B cell (primary cell): ENCODE results near the gene SLC15A4. TPM values are rescaled to one million over a fixed set of nuclear protein-coding genes. Genes with fewer than 3 reads are reported as not detected.
A peak's percentile ranks its signal among the peaks of the same experiment; 100 is the strongest.

Experiments used
- ATAC-seq: fragments of 200-7000 bp; cut with Tn5 transposase; one replicate; pipeline ENCODE4 v1.10.0; 2021; ENCODE audit warnings: low read depth, mild to moderate bottlenecking, moderate number of reproducible peaks, moderate library complexity
- CTCF ChIA-PET: fragments of 350-600 bp; sonication (Branson Sonifier 250); formaldehyde crosslinking; loops from one replicate; lab custom pipeline; 2021; ENCODE audit warnings: antibody characterized with exemption, inconsistent platforms; lab: Charles Lee
- POLR2A ChIA-PET: fragments of 350-600 bp; sonication (Branson Sonifier 250); formaldehyde crosslinking; loops from one replicate; lab custom pipeline; 2021; ENCODE audit warnings: antibody characterized with exemption; lab: Charles Lee
- DNase-seq: peaks from one replicate; pipeline ENCODE4 v3.0.0; 2013
- H2AFZ ChIP-seq: 2 replicates; pipeline ENCODE4 v1.6.1; 2012; ENCODE audit warnings: mild to moderate bottlenecking, low read depth, low read length; ENCODE audit not compliant: insufficient read depth, poor library complexity, severe bottlenecking
- H3K27ac ChIP-seq, 2 donors: 1 replicate in 1 of 2; 2 replicates in 1 of 2; pipeline ENCODE4 v1.5.1; 2012 to 2013; ENCODE audit warnings: low read length in 2 of 2, mild to moderate bottlenecking in 2 of 2, moderate library complexity in 1 of 2
- H3K27me3 ChIP-seq, 4 experiments: fragments of 200-600 bp in 1 of 4; sonication (generic) in 1 of 4; replicated peaks in 1 of 4; 1 replicate in 2 of 4; 2 replicates in 2 of 4; pipeline versions ENCODE4 v1.6.1 to v1.7.0; 2013 to 2016; ENCODE audit warnings: low read length in 3 of 4, mild to moderate bottlenecking in 2 of 4, mixed read lengths in 1 of 4, moderate library complexity in 1 of 4; ENCODE audit not compliant: insufficient read depth in 4 of 4, control insufficient read depth in 3 of 4; ENCODE audit errors: control extremely low read depth in 1 of 4
- H3K36me3 ChIP-seq, 2 experiments: replicated peaks in 1 of 2; 1 replicate in 1 of 2; 2 replicates in 1 of 2; pipeline versions ENCODE4 v1.6.1 to v1.7.1; 2013; ENCODE audit warnings: low read length in 1 of 2; ENCODE audit not compliant: insufficient read depth in 2 of 2, control insufficient read depth in 1 of 2; ENCODE audit errors: control extremely low read depth in 1 of 2, extremely low read depth in 1 of 2
- H3K4me1 ChIP-seq, 2 donors: fragments of 200-600 bp in 1 of 2; sonication (generic) in 1 of 2; 1 replicate in 1 of 2; 2 replicates in 1 of 2; pipeline versions ENCODE4 v1.5.1 to v1.6.1; 2013 to 2017; ENCODE audit warnings: low read length in 2 of 2; ENCODE audit not compliant: control insufficient read depth in 2 of 2, insufficient read depth in 2 of 2
- H3K4me2 ChIP-seq: replicated peaks from 2 replicates; pipeline ENCODE3; 2012; ENCODE audit warnings: mild to moderate bottlenecking, low read depth, low read length; ENCODE audit not compliant: poor library complexity, severe bottlenecking
- H3K4me3 ChIP-seq, 5 experiments: fragments of 200-600 bp in 1 of 5; sonication (generic) in 1 of 5; 1 replicate in 3 of 5; 2 replicates in 2 of 5; pipeline versions ENCODE4 v1.5.1 to v1.7.0; 2011 to 2016; ENCODE audit warnings: low read length in 4 of 5, mild to moderate bottlenecking in 4 of 5, low read depth in 2 of 5, control low read depth in 1 of 5, moderate library complexity in 1 of 5; ENCODE audit not compliant: insufficient read depth in 1 of 5; ENCODE audit errors: control extremely low read depth in 1 of 5, extremely low read depth in 1 of 5
- H3K79me2 ChIP-seq: fragments of 200-600 bp; sonication (generic); one replicate; pipeline ENCODE4 v1.6.0; 2016; ENCODE audit warnings: low read length; ENCODE audit not compliant: control insufficient read depth, insufficient read depth
- H3K9ac ChIP-seq: fragments of 200-600 bp; sonication (generic); 2 replicates; pipeline ENCODE4 v1.6.1; 2017; ENCODE audit warnings: mild to moderate bottlenecking, low read length, moderate library complexity
- H3K9me3 ChIP-seq, 3 donors: one replicate each; pipeline versions ENCODE4 v1.6.1 to v1.7.1; 2013; ENCODE audit warnings: low read length in 2 of 3; ENCODE audit not compliant: control insufficient read depth in 2 of 3, insufficient read depth in 1 of 3; ENCODE audit errors: control extremely low read depth in 1 of 3
- H4K20me1 ChIP-seq: 2 replicates; pipeline ENCODE4 v1.6.0; 2012; ENCODE audit warnings: mild to moderate bottlenecking, low read length; ENCODE audit not compliant: insufficient read depth, control insufficient read depth, poor library complexity, severe bottlenecking
- H3K27ac Mint-ChIP-seq: one replicate; pipeline ENCODE4 v1.8.0; 2021; ENCODE audit warnings: mixed read lengths
- H3K27me3 Mint-ChIP-seq: one replicate; pipeline ENCODE4 v1.8.0; 2021; ENCODE audit warnings: mixed read lengths
- H3K4me1 Mint-ChIP-seq: one replicate; pipeline ENCODE4 v1.8.0; 2021; ENCODE audit warnings: mixed read lengths
- H3K4me3 Mint-ChIP-seq: one replicate; pipeline ENCODE4 v1.8.0; 2021; ENCODE audit warnings: mixed read lengths
- H3K9me3 Mint-ChIP-seq: one replicate; pipeline ENCODE4 v1.8.0; 2022; ENCODE audit warnings: mixed read lengths; ENCODE audit not compliant: insufficient read depth
- CTCF ChIP-seq: fragments of 200-600 bp; IDR thresholded peaks from one replicate; pipeline ENCODE4 v1.8.0; 2022; ENCODE audit warnings: antibody characterized with exemption, mild to moderate bottlenecking
- EZH2 ChIP-seq: IDR thresholded peaks from 2 replicates; pipeline ENCODE4 v1.6.1; 2012; ENCODE audit warnings: borderline replicate concordance, low read depth, mild to moderate bottlenecking, moderate library complexity, low read length; ENCODE audit not compliant: insufficient read depth, poor library complexity, severe bottlenecking
- WGBS: methylation state at CpG from one replicate; pipeline ENCODE4 v1.1.5; 2013; ENCODE audit warnings: missing lambda C conversion rate; ENCODE audit not compliant: insufficient coverage; 5-methylcytosine and 5-hydroxymethylcytosine counted together
- intact Hi-C: fragments of 100-400 bp; cut with micrococcal nuclease; formaldehyde crosslinking; loops from one replicate; pipeline ENCODE4 v1.10.0; 2022
- polyA plus RNA-seq: library from polyadenylated mRNA; depleted of rRNA; stranded (reverse); fragments of >200 nt; gene quantifications from 2 replicates; pipeline ENCODE4 v1.2.3, GENCODE V29; 2012
- total RNA-seq, 2 donors: library from RNA; stranded (reverse); fragments of 120-200 nt in 1 of 2; gene quantifications; 1 replicate in 1 of 2; 2 replicates in 1 of 2; pipeline versions ENCODE4 v1.2.3 to v1.2.4, GENCODE V29; 2013 to 2022

Gene SLC15A4
- total and polyA plus RNA-seq, 2 donors (not counting 1 experiment from before 2014, with no cell fraction given) = 48.9 to 67.2 TPM

- POLR2A ChIA-PET = no interaction called here
Measured at GRCh38 chr12:128804762-128805161, 19.0 kb downstream of the SLC15A4 start.

GRCh38 chr12:128803788-128804187 lies 20.0 kb downstream of the SLC15A4 start:
- Histone ChIP-seq H3K79me2 (peaks cover 91% of the 10 kb centered on the region), H3K4me3 (no peak overlapping the region), H3K4me1 (peaks cover 31 to 33% of the 10 kb centered on the region in 2 donors), H3K27me3 (no peaks in the 10 kb centered on the region), H3K27ac (no peak overlapping the region), H2AFZ (no peak overlapping the region), H3K4me2 (no peak overlapping the region), H4K20me1 (peaks cover 32% of the 10 kb centered on the region), H3K9me3 (peaks cover 0 to 4% (median 0%) of the 10 kb centered on the region in 3 donors), H3K36me3 (peaks cover 7 to 76% of the 10 kb centered on the region in 2 experiments), H3K9ac (no peak overlapping the region)
- CTCF ChIA-PET = interaction anchor here (1.0 kb wide), 1 partner anchor 18 kb away, joined by 3 read pairs; no protein-coding TSS in a partner anchor
- Mint-ChIP-seq H3K4me1 (peaks cover 48% of the 10 kb centered on the region), H3K27me3 (no peaks in the 10 kb centered on the region), H3K27ac (no peak overlapping the region), H3K9me3 (no peaks in the 10 kb centered on the region), H3K4me3 (no peak overlapping the region)
- DNase-seq = no peak
- intact Hi-C loops = no loop called here
- WGBS = 100% methylated on average over 7 of the region's 9 CpGs
- TF ChIP-seq EZH2 (no peak), CTCF (no peak)
- no peak for ATAC-seq
- POLR2A ChIA-PET = no interaction called here

More at GRCh38 chr12:128804762-128805161, 19.0 kb downstream of the SLC15A4 start:
- ATAC-seq (no peak), DNase-seq (no peak)
- 95% methylated on average over 4 of the region's 8 CpGs for WGBS
- H3K27ac ChIP-seq = no peak overlapping the region
- peaks cover 0 to 4% (median 0%) of the 10 kb centered on the region in 3 donors for H3K9me3 ChIP-seq
- H3K4me2 ChIP-seq = no peak overlapping the region
- no peak overlapping the region for H3K4me3 ChIP-seq
- Mint-ChIP-seq H3K9me3 (no peaks in the 10 kb centered on the region), H3K27ac (peak overlapping the region; percentile 38), H3K27me3 (no peaks in the 10 kb centered on the region), H3K4me1 (peaks cover 47% of the 10 kb centered on the region), H3K4me3 (no peak overlapping the region)
- intact Hi-C loops = no loop called here
- no peaks in the 10 kb centered on the region for H3K27me3 ChIP-seq
- no peak overlapping the region for H3K9ac ChIP-seq
- no peak for TF ChIP-seq EZH2
- no peak for TF ChIP-seq CTCF
- CTCF ChIA-PET = interaction anchor here (1.4 to 2.9 kb wide), 2 partner anchors 9 to 15 kb away, joined by 7 to 10 read pairs; no protein-coding TSS in a partner anchor
- H3K36me3 ChIP-seq = peaks cover 11 to 76% of the 10 kb centered on the region in 2 experiments
- H3K4me1 ChIP-seq = peaks cover 28 to 32% of the 10 kb centered on the region in 2 donors
- peaks cover 92% of the 10 kb centered on the region for H3K79me2 ChIP-seq
- H2AFZ ChIP-seq = no peak overlapping the region
- peaks cover 39% of the 10 kb centered on the region for H4K20me1 ChIP-seq
